CD4-positive, alpha-beta T cell treated with Interleukin-2 at 100 ng/mL for 4 hours (primary cell): ENCODE results near the gene UCP3.

Source experiments
- DNase-seq: peaks from one replicate; pipeline ENCODE4 v3.0.0-alpha.2; 2020; ENCODE audit warnings: low spot score

UCP3 gene

DNA sequence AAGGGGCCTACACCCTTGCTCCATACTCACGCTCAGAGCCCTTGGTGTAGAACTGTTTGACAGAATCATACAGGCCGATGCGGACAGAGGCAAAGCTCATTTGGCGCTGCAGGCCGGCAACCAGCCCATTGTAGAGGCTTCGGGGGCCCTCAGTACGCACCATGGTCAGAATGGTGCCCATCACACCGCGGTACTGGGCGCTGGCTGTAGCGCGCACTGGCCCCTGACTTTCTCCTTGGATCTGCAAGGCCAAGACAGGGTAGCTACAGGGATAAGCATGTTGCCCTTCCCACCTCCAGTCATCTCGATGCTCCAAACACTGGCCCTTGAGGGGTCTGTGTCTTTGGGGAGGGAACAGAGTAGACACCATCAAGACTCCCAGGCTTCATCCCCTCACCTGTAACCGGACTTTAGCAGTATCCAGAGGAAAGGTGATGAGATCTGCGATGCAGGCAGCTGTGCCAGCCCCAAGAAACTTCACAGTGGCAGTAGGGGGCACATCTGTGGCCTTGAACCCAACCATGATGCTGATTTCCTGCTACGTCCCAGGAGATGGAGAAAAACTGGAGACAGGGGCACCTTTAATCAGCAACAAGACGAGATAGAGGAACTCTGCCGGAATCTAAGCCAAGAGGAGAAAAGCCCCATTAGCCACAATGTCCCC is 30.9 kb downstream of the UCP3 start:
- DNase-seq, result no peak

DNA sequence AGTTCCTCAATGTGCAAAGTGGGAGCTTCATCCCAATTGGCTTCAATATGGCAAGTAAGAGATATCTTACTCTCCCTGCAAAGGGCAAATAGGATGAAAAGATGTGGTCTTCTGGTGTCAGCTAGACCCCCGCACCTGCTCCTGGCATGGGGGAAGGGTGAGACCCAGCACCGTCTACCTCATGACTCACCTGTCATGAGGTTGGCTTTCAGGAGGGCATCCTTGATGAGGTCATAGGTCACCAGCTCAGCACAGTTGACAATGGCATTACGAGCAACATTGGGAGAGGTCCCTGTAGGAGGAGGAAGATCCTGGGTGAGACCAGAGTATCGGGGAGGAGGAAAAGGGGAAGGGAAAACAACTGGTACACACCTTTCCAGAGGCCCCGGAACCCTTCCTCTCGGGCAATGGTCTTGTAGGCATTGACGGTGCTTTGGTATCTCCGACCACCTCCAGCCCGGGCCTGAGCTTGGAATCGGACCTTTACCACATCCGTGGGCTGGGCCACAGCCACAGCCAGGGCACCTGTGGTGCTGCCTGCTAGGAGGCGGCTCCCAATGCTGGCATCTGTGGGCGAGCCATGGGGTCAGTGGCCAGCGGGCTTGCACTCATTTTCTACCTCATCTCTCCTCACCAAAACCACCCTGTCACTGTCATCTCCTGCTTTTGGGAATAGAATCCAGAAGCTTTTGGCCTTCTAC is 32.3 kb downstream of the UCP3 start:
- no peak for DNase-seq

DNA sequence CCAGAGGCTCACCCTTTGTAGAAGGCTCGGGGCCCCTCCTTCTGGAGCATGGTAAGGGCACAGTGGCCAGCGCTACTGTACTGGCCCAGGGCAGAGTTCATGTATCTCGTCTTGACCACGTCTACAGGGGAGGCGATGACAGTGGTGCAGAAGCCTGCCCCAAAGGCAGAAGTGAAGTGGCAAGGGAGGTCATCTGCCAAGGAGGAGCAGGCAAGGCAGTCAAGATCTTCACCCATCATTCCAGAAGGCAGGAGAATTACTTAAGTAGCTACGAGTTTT is 33.5 kb downstream of the UCP3 start:
- no peak for DNase-seq

DNA sequence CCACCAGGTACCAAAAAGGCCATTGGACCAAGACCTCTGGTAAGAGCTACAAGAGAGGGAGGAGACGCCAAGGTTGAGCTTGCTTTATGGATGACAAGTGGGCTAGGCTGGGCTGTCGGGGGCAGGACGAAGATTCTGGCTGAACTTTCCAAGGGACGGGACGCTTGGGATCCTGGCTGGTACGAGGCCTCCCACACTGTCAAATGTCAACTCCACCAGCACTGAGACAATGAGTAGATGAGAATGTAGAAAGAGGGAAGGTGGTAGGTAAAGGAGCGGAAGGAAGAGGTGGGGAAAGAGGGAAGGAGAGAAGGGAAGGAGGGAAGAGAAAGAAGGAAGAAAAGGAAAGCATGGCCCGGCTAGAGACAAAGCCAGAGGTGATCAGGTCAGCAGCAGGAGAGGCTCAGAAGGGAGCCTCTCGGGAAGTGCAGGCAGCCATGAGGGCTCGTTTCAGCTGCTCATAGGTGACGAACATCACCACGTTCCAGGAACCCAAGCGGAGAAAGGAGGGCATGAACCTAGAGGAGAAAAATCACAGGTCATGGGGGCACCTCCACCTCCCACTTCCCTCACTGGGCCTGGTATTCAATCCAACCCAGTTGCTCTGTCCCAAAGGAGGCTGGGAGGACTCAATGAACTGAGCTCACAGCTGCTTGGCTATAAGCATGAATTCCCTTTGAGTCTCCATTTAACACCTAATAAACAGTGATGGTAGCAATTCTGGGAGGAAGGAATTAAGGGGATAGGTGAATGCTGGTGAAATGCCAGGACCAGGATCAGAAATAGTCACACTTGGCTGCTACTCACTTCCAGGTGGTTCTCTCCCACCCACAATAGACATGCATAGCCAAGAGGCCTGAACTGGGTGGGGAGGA is 34.0 kb downstream of the UCP3 start:
- no peak for DNase-seq

DNA sequence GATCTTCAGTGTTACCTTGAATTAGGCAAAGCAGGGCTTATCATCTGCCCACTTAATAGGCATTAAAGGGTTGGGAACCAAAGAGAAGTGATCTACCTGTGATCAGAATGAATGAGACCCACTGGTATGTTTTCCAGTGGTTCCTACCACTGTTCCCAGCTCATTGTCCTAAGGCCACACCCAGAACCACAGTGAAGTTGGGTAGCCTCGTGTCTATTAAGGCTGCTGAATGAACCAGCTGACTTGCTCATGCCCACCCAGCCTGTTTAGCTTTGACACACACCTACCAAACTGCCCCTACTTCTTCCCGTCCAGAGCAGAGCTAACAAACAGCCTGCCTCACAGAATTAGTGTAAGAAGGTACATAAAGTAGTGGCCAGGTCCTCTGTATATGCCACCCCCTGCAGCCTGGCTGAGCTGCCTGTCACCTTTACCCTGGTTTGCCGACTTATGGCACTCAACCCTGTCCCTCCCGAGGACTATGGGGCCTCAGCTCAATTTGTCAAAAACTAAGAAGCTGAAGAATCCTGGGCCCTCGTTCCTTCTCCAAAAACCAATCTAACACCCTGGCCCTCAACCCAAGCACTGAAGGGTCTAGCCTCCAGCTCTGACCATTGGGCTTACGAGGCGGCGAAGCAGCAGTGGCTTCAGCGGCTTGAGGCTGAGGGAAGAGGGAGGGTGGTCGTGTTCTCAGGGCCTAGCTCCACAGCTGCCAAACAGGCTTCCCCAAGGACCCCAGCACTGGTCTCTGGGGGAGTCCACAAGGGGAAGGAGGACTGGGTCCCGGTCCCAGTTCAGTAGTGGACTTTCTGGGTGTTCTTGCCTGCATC is 36.0 kb downstream of the UCP3 start:
- DNase-seq, result no peak

DNA sequence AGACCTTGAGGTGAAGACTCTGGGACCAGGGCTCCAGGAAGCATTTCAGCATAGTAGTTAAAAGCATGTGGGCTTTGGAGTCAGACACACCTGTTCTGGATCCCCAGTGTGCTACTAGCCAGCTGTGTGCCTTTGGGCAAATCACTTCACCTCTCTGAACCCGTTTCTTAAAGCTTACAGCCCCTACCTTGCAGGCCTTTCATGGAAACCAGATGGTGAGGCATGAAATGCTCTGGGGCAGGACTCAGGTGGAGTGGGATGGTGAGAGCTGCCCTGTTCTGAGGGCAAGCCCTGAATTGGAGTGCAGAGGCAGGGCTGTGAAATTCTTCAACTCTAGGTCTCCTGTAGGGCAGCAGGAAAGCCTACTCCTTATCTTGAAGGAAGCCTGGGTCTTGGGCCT is 36.7 kb downstream of the UCP3 start:
- DNase-seq, result no peak

DNA sequence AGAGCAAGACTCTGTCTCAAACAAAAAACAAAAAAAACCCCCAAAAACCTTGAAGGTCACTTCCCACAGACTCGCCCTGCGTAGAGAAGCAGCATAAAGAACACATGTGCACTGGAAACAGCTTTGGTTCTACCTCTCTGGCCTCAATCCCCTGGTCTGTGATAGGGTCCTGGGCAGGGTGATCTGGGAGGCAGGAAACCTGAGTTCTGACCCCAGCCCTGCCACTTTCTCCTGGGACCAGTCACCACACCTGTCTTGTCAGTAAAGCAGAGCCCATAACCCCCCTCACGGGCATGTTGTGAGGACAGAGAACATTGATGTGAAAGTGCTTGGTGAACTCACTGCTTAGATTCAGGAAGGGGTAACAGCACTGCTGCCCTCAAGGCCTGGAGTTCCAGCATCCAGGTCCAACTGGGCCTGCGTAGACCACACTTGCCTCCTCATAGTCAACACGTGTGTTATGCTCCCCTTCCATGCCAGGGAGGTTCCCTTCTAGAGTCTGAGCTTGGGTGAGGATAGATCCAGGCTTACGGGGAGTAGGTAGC is 37.6 kb downstream of the UCP3 start:
- DNase-seq, result peak; percentile 40

DNA sequence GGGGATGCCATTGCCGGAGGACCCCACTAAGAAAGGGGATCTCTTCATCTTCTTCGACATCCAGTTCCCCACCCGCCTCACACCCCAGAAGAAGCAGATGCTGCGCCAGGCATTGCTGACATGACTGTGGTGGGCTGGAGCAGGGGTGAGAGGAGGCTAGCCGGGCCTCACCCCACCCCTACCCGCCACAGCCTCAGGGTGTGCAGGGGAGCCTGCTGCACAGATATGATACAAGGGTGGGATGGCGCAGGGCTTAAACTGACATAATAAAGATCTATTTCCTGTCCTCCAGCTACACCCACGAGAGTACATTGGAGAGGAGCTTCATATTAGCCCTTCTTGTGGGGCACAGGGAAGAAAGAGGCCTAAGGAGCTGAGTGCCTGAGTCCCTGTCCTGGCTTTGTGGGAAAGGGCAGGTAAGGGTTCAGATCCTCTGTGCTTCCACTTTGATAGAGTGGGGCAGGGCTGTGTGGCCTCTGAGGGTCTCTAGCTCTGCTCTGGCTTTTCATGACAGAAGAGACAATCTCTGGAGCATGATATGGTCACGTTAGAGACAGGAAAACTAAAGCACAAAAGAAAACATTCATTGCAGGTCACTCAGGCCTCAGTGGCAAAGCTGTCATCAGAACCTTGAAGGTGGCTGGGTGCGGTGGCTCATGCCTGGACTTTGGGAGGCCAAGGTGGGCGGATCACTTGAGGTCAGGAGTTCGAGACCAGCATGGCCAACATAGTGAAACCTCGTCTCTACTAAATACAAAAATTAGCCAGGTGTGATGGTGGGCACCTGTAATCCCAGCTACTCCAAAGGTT is 38.7 kb downstream of the UCP3 start:
- peak; percentile 68 for DNase-seq

DNA sequence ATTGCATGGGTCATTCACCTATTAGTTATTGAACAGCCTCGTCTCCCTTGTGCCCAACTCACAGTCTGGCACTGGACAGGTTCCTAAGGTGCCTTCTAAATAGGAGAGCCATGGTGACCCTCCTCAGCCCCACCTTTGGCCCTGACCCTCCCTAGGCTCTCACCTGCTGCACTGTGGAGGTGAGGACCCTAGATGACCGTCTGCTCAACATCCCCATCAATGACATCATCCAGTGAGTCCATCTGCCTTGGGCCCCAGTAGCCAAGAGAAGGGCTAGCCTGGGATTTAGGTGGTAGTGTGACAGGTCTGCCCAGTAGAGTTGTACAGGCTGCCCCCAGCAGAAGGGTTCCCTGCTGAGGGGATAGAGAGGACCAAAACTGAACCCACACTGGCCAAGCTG is 39.8 kb downstream of the UCP3 start:
- peak; percentile 30 for DNase-seq

DNA sequence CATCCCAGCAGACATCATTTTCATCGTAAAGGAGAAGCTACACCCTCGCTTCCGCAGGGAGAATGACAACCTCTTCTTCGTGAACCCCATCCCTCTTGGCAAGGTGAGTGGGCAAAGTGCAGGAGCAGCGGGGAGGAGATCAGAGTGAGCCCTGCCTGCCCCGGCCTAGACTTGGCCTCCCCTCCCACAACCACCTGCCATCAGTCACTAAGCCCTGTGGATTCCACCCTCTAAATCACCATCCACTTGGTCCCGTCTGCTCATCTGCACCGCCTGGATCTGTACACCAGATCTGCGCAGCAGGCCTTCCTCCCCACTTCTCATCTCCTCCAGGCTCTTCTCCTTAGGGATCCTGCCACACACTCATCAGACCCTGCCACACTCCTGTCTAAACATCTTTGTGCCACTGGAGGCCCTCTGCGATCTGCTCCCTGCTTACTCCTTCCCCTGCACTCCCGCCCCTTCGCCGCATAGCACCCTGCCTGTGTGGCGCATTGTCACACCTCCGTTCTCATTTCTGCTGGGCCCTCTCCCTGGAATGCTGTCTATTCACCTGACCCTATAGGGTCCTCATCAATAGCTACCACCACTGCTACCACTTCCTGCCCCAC is 40.4 kb downstream of the UCP3 start:
- peak; percentile 34 for DNase-seq

DNA sequence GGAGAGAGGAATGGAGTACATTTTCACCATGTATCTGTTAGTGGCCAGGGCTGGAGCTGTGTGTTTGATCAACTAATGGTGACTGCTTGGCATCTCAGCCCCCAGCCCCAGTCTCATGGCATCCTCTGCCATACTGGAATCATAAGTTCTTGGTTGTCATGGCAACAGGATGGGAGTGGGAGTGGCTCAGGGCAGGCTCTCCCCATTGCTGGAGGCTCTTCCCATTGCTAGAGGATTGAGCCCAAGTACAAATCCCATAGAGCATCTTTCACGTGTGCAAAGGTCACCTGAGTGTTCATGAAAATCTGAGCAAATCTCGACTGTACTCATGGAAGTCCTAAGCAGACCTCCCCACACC is 43.1 kb downstream of the UCP3 start:
- DNase-seq, result no peak

DNA sequence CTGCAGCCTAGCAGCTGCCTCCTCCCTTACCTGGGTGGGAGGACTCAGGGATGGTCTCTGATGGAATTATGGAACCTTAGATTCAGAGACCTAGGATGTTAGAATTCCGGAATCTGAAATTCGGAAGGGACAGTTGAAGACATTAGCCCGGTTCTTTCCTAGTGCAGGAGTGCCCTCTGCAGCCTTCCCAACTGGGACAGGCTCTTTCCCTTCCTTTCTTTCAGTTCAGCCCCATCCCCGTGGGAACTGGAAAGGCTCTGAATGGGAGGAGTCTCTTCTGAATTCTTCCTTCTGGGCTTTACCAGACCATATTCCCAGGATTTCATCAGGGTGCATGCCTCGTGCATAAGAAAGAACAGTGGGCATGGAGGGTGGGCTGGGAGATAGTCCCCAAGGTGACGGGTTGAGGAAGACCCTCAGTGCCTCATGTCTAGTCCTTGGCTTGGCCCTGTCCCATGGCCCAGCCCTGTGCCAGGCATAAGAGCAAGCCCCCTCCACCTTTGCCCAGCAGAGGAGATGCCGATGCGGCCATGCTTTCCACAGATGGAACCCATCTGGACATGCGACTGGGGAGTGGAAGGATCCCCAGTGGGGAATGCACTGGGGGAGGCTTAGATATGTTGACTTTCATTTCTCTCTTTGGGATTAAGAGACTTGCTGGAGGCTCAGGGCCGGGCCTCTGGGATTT is 43.7 kb downstream of the UCP3 start:
- DNase-seq, result no peak

DNA sequence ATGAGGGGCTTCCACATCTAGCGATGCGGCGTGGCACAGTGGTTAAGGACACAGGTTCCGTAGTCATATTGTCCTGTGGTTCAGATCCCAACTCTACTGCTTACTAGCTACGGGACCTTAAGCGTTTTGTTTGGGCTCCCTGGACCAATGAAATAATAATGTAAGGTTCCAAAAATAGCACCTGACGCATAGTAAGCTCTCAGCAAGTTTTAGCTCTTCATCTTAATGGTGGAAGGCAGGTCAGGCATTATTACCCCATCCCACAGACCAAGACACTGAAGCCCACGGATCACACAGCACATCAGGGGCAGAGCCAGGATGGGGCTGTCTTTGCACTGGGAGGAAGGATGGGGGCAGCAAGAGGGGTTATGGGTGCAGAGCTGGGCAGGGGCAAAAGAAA is 45.0 kb downstream of the UCP3 start:
- DNase-seq, result no peak

DNA sequence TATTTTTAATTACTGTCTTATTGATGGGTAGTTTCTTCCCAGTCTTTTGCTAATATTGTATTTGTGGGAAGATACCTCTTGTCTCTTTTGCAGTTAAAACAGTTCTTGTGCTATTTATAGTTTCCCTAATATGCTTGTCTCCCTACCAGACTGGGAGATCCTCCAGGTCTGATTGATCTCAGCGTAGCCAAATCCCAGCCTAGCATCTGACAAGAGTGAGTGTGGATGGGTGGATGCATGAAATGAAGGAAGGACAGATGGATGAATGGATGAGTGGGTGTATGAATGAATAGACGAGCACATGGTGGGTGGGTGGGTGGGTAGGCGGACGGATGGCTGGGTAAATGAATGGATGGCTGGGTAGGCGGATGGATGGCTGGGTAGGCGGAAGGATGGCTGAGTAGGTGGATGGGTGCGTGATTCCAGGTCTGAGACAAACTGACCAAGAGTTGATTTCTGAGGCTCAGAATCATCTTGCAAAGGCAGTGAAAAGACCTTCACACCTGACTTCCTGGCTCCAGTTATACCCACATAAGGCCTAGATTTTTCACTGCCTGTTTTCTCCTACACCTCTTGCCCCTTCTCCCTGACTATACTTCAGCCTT is 46.7 kb downstream of the UCP3 start:
- DNase-seq, result no peak

DNA sequence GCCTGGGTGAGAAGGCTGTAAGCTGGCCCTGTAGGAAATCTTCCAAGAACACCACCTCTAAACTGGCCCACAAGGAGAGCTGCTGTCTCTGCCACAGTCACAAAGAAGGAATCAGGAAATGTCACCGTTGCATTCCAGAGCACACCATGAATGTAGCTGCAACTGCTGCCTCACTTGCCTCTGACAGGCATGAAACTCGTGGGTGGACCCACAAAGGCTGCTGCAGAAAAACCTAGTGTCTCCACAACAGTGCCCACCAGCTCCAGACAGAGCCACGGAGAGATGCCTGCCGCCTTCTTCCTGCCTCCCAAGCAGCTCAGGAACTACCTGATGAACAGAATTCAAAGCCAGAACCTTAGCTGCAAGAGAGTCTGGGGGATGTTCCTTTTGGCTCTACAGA is 47.6 kb downstream of the UCP3 start:
- DNase-seq, result no peak

DNA sequence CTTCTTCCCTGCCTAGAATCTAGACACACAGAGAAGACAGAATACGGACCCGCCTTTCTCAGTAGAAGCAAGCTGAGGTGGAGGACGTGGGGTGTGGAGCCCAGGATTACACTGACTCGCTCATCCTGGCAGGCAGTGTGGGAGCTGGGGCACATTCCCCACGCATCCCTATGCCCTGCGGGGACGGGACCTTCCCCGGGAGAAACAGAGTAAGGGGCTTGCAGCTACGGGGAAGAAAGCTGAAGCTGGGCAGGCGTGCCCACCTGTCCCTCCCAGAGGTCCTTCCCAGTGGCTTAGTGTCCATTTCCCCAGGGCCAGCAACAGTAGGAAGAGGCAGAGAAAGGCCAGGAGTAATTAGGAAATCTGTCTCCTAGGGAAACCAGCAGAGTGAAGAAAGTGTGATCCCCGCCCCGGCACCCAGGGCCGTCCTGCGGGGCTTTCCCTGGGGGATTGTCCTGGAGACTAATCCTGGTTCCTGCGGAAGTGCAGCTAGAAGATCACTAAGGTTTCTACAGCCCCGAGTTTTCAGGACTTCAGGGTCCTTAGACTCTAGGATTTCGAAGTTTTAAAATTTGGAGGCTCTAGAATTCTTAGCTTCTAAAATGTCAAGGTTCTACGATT is 50.3 kb downstream of the UCP3 start:
- DNase-seq, result no peak

DNA sequence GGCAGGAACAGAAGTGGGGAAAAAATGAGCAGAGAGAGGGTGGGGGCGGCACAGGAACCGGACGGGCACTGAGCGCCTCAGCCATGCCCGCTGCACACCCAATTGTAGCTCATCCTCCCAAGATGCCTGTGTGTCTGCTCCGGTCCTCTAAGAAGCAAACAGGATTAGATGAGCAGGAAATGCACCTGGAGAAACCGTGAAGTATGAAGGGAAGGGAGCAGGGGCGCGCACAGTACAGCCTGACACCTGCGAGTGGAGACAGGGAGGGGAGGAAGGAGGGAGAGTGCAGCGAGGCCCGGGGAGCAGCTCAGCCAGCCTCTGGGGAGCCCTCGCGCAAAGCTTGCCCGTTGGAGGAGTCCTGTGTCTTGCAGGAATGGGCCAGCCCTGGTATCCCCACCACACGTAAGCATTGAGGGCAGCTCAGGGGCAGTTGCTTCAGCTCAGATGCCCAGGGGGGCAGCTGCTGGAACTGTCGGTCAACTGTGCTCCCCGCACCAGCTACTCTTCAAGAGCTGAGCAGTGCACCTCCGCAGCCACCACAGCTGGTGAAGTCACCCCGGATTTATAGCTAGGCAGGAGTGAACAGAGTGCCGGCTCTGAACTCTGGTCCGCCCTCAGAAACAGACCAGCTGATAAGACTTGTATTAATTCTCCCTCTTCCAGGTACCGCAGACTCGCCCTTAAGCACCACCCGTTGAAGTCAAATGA is 51.1 kb downstream of the UCP3 start:
- DNase-seq, result no peak

DNA sequence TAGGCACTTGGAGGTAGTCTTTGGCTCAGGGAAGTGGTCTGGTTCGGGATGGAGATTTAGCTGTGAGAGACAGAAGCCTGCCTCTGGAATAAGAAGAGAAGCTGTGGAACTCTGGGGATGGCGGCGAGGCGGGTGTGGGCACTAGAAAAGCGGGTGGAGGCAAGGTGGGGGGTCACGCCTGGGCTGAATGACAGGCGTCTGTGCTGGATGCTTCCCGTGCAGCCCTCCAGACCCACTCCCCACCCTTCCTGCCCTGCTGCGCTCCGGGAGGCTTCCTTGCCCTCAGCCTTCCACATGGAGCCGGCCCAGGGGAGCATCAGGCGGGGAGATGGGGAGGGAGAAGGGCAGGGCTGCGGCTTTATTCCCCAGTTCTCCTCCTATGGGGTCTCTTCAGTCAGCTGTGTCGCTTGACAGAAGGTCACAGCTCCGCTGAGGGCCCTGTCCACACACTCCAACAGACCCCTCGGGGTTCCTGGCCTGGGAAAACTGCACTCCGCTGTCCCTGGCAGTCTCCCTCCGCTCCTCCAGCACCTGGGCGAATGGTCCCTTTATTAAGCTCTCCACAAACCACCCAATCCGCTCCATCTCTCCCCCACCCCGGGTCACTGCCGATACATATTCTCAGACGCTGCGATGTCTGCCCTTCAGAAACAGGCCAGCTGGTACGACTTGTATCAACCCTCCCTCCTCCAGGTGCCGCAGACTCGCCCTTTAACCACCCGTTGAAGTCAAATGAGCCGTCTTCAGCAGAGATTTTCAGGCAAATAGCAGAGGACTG is 51.8 kb downstream of the UCP3 start:
- DNase-seq, result no peak
